ENCODE results near the gene MLST8. TPM values are rescaled to one million over a fixed set of nuclear protein-coding genes. Genes with fewer than 3 reads are reported as not detected.

The MLST8 gene
- total and polyA plus RNA-seq, 2 of the 8 experiments (the other 6 are each of a cell fraction or from before 2014, with no cell fraction given): 67.6 to 321 TPM

DNA sequence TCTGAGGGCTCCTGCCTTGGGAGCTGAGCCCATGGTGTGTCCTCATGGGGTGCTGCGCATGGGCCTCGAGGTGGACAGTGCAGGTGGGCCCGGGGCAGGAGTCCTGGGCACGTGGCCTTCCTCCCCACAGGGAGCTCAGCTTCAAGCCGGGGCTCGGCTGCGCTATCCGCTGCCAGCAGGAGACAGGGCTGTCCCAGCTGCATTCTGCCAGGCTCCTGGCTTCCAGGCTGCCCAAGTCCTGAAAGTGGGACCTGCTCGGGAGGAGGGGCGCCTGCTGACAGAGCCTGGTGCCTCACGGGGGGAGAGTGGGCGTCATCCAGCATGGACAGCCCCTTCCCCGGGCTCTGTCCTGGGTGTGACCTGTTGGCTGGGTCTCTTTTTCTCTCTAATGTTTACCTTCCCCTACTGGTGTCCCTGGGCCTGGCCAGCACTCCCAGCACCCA lies 42.6 kb upstream of the MLST8 start:
- H3K23me2 ChIP-seq (ENCODE audit: low read depth, low read length): no peaks in the 10 kb centered on the region; the same call in 1 of the 2 replicates
- H3K56ac ChIP-seq (replicated peaks; ENCODE audit: insufficient read length, low read depth, low read length): no peak overlapping the region
- H3K4me3 ChIP-seq (ENCODE audit: extremely low read depth in 1 of 4, insufficient read depth in 2 of 4, low read depth in 3 of 4, low read length in 4 of 4): no peak overlapping the region
- no peak for DNase-seq (ENCODE audit: low read depth in 1 of 2, low spot score in 2 of 2)
- no peaks in the 10 kb centered on the region for H3K27me3 ChIP-seq (replicated peaks in 1 of 4; ENCODE audit: control insufficient read depth in 3 of 4, extremely low read depth in 1 of 4, insufficient read depth in 3 of 4, low read length in 3 of 4)
- no peak overlapping the region for H3K14ac ChIP-seq (ENCODE audit: insufficient read length)
- peaks cover 23 to 68% of the 10 kb centered on the region in 2 experiments for H3K79me2 ChIP-seq (ENCODE audit: control insufficient read depth in 1 of 2, insufficient read depth in 2 of 2, low read length in 2 of 2)
- peaks cover 0 to 21% (median 11%) of the 10 kb centered on the region in 4 experiments; a peak in 3 of 7 replicates for H3K4me1 ChIP-seq (replicated peaks in 1 of 4; ENCODE audit: control insufficient read depth in 3 of 4, insufficient read depth in 4 of 4, low read length in 3 of 4)
- FAIRE-seq: no peak
- no peak overlapping the region for H4K5ac ChIP-seq (ENCODE audit: insufficient read length, low read depth, low read length)
- peaks cover 7 to 17% (median 14%) of the 10 kb centered on the region in 4 experiments; a peak in 7 of 8 replicates for H3K36me3 ChIP-seq (ENCODE audit: control insufficient read depth in 2 of 4, insufficient read depth in 4 of 4, low read length in 3 of 4)
- H4K20me1 ChIP-seq (replicated peaks in 1 of 2; ENCODE audit: control insufficient read depth in 1 of 2, insufficient read depth in 2 of 2, low read length in 2 of 2): peaks cover 26 to 44% of the 10 kb centered on the region in 2 experiments
- no peak overlapping the region for H2BK5ac ChIP-seq (ENCODE audit: low read depth, low read length)
- ChIA-PET POLR2A (ENCODE audit: partially characterized antibody) (interaction anchor here (0.7 to 15.0 kb wide), 6 partner anchors 9 to 49 kb away, joined by 3 to 312 read pairs (median 4); partner anchors contain the start of gene RAB26), CTCF (ENCODE audit: partially characterized antibody) (interaction anchor here (1.1 to 1.4 kb wide), 3 partner anchors 15 to 22 kb away, joined by 3 to 5 read pairs (median 5); no protein-coding TSS in a partner anchor)
- no peak overlapping the region for H2BK12ac ChIP-seq (ENCODE audit: low read depth, low read length)
- peaks cover 24% of the 10 kb centered on the region for H3K79me1 ChIP-seq (ENCODE audit: low read depth, low read length)
- H2AK5ac ChIP-seq (ENCODE audit: low read depth, low read length): no peak overlapping the region
- H3K4me2 ChIP-seq (ENCODE audit: insufficient read depth in 1 of 2, low read depth in 2 of 2, low read length in 2 of 2): no peak overlapping the region
- H3K18ac ChIP-seq (ENCODE audit: extremely low read depth, low read length): no peak overlapping the region
- H3K27ac ChIP-seq (ENCODE audit: low read depth, low read length): no peak overlapping the region
- no peak overlapping the region for H2BK20ac ChIP-seq (ENCODE audit: low read length)
- TF ChIP-seq POLR2A (IDR thresholded peaks at IDR 0.05; ENCODE audit: control extremely low read depth in 1 of 2, low read depth in 2 of 2, low read length in 2 of 2): no peak
- TF ChIP-seq GABPA (IDR thresholded peaks at IDR 0.05; ENCODE audit: borderline replicate concordance, insufficient read depth, low read length): no peak
- TF ChIP-seq SP1 (IDR thresholded peaks at IDR 0.05; ENCODE audit: low read depth, low read length): no peak
- TF ChIP-seq BCL11A (IDR thresholded peaks at IDR 0.05; ENCODE audit: low read depth in 2 of 2, low read length in 2 of 2): no peak
- TF ChIP-seq TAF7 (optimal IDR thresholded peaks at IDR 0.05; ENCODE audit: borderline replicate concordance, low read depth, low read length): no peak
- TF ChIP-seq USF2 (IDR thresholded peaks at IDR 0.05; ENCODE audit: low read length): no peak
- TF ChIP-seq SIRT6 (IDR thresholded peaks at IDR 0.05; ENCODE audit: low read length): no peak
- TF ChIP-seq NANOG (IDR thresholded peaks at IDR 0.05; ENCODE audit: insufficient read depth, low read depth, low read length, poor library complexity, severe bottlenecking): no peak
- no peak for TF ChIP-seq BRCA1 (IDR thresholded peaks at IDR 0.05; ENCODE audit: low read depth, low read length)
- TF ChIP-seq TBP (IDR thresholded peaks at IDR 0.05; ENCODE audit: low read depth, low read length): no peak
- H3K4ac ChIP-seq (replicated peaks; ENCODE audit: insufficient read length, low read depth, low read length): no peak overlapping the region
- H2BK15ac ChIP-seq (ENCODE audit: low read length): no peak overlapping the region
- WGBS, 2 experiments (ENCODE audit: extremely low coverage in 1 of 2, insufficient coverage in 1 of 2, insufficient read length in 1 of 2, insufficient replicate concordance in 2 of 2, low coverage in 1 of 2, low lambda C conversion rate in 2 of 2, missing lambda C conversion rate in 1 of 2): 91% methylated on average over 9 of the region's 13 CpGs; no CpG with 5 or more reads in 1 of the 2 experiments
- no peak overlapping the region for H2BK120ac ChIP-seq (replicated peaks; ENCODE audit: low read depth, low read length)
- H3K9me3 ChIP-seq (ENCODE audit: insufficient read depth in 2 of 2, low read depth in 1 of 2, low read length in 1 of 2): peaks cover 0 to 17% of the 10 kb centered on the region in 2 experiments; a peak in 1 of 4 replicates
- no peak overlapping the region for H3K23ac ChIP-seq (ENCODE audit: insufficient read length)
- H4K8ac ChIP-seq (ENCODE audit: extremely low read depth, insufficient read depth, low read length): no peak overlapping the region
- no peak overlapping the region for H2AFZ ChIP-seq (ENCODE audit: low read length)
- no peak overlapping the region for H3K9ac ChIP-seq (replicated peaks in 1 of 4; ENCODE audit: extremely low read depth in 1 of 4, low read depth in 3 of 4, low read length in 3 of 4)
- H4K91ac ChIP-seq (replicated peaks; ENCODE audit: insufficient read length, low read length): no peak overlapping the region

Measured in H1 (cell line).